ENCODE results near the gene NLRC4.

GRCh38 chr2:32310577-32310976, 45.9 kb upstream of the NLRC4 start:
- TF ChIP-seq YY1 (IDR thresholded peaks at IDR 0.05) (no peak), TAF1 (conservative IDR thresholded peaks at IDR 0.05) (no peak), MAX (IDR thresholded peaks at IDR 0.05) (no peak)
- TF ChIP-seq, protein P1, sequence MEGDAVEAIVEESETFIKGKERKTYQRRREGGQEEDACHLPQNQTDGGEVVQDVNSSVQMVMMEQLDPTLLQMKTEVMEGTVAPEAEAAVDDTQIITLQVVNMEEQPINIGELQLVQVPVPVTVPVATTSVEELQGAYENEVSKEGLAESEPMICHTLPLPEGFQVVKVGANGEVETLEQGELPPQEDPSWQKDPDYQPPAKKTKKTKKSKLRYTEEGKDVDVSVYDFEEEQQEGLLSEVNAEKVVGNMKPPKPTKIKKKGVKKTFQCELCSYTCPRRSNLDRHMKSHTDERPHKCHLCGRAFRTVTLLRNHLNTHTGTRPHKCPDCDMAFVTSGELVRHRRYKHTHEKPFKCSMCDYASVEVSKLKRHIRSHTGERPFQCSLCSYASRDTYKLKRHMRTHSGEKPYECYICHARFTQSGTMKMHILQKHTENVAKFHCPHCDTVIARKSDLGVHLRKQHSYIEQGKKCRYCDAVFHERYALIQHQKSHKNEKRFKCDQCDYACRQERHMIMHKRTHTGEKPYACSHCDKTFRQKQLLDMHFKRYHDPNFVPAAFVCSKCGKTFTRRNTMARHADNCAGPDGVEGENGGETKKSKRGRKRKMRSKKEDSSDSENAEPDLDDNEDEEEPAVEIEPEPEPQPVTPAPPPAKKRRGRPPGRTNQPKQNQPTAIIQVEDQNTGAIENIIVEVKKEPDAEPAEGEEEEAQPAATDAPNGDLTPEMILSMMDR (IDR thresholded peaks at IDR 0.05; ENCODE audit: low read depth, low read length, missing input control): no peak
